ENCODE data around the gene USF3. TPM values are rescaled to one million over a fixed set of nuclear protein-coding genes. Genes with fewer than 3 reads are reported as not detected.

Gene USF3
- total and polyA plus RNA-seq, 2 donors (not counting 1 experiment from before 2014, with no cell fraction given), result 9.8 to 38.9 TPM

DNA sequence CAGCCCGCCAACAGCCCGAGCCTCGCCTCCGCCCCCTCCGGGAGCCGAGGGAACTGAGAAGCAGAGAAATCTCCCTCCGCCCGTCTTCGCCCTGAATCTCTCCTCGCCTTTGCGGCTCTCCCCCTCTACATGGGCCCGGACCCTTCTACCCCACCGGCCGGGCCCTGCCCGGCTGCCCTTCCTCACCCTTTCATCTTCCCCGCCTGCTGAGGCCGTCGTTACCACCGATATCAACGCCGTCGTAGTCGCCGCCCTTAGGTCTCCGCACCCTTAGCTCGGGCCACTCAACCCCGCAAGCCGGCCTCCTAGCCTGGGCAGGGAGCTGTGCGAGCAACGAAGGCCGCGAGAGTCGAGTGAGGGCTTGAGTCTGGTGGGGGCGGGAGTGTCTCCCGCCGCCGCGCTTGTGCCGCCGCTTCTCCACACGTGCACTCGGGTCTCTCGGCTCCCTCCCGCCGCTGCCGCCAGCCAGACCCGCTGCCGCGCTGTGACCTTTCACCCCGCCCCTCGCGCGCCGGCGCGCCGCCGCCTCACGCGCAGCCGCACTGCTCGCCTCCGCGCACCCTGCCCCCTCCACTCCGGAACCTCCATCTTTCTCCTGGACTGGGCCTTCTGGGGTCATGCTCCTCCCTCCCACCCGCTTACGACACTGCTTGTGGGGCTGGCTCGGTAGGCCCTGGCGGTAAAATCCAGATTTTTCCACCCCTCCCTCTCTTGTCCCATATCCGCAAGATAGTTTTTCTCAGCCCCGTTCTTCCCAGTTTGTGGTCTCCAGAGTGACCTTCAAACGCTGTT, 49.5 kb upstream of the USF3 start, which contains the start of gene NAA50:
NAA50 (minus strand) TSS at position 494 of the 792 bp plus-strand sequence; CDS start at position 194, 300 bp downstream.
- Mint-ChIP-seq H3K4me3 (peak within 1 kb of the TSS; percentile 97), H3K27me3 (no peaks in the 10 kb centered on the region), H3K27ac (peak within 1 kb of the TSS; percentile 100), H3K4me1 (peaks cover 64% of the 10 kb centered on the region), H3K9me3 (ENCODE audit: insufficient read depth) (no peaks in the 10 kb centered on the region)
- intact Hi-C loops (cut with micrococcal nuclease), result loop anchor here (1.0 to 10.0 kb wide), 18 partner anchors 10 to 1184 kb away; partner anchors contain the start of genes ATG3, CCDC191, GRAMD1C and GTPBP8
- under 1% methylated on average over 65 of the region's 72 CpGs for WGBS (ENCODE audit: insufficient coverage)
- POLR2A ChIA-PET, result interaction anchor here (0.6 to 3.4 kb wide), 15 partner anchors 9 to 468 kb away, joined by 3 to 24 read pairs (median 3); partner anchors contain the start of genes SPICE1 and USF3
- Histone ChIP-seq H3K4me1 (ENCODE audit: control insufficient read depth in 2 of 2, insufficient read depth in 2 of 2, low read length in 2 of 2) (peaks cover 32 to 46% of the 10 kb centered on the region in 2 donors), H3K9ac (ENCODE audit: low read length) (peak within 1 kb of the TSS; percentile 90), H3K79me2 (ENCODE audit: control insufficient read depth, insufficient read depth, low read length) (peaks cover 80% of the 10 kb centered on the region), H3K9me3 (ENCODE audit: control extremely low read depth in 1 of 3, control insufficient read depth in 2 of 3, insufficient read depth in 1 of 3, low read length in 2 of 3) (no peaks in the 10 kb centered on the region), H2AFZ (ENCODE audit: insufficient read depth, low read depth, low read length, poor library complexity, severe bottlenecking) (peak within 1 kb of the TSS; percentile 93), H4K20me1 (ENCODE audit: control insufficient read depth, insufficient read depth, low read length, poor library complexity, severe bottlenecking) (peaks cover 4% of the 10 kb centered on the region), H3K4me2 (replicated peaks; ENCODE audit: low read depth, low read length, poor library complexity, severe bottlenecking) (peak within 1 kb of the TSS; percentile 78), H3K27me3 (replicated peaks in 1 of 4; ENCODE audit: control extremely low read depth in 1 of 4, control insufficient read depth in 3 of 4, insufficient read depth in 4 of 4, low read length in 3 of 4) (no peaks in the 10 kb centered on the region), H3K4me3 (ENCODE audit: control extremely low read depth in 1 of 5, extremely low read depth in 1 of 5, insufficient read depth in 1 of 5, low read depth in 2 of 5, low read length in 4 of 5) (peak within 1 kb of the TSS; percentile 75 to 94 (median 85)), H3K27ac (ENCODE audit: low read length in 2 of 2) (peak within 1 kb of the TSS; percentile 96 to 99), H3K36me3 (replicated peaks in 1 of 2; ENCODE audit: control extremely low read depth in 1 of 2, control insufficient read depth in 1 of 2, extremely low read depth in 1 of 2, insufficient read depth in 2 of 2, low read length in 1 of 2) (peaks cover 2 to 4% of the 10 kb centered on the region in 2 experiments)
- peak; percentile 97 for DNase-seq
- no peak for TF ChIP-seq EZH2 (IDR thresholded peaks at IDR 0.05; ENCODE audit: borderline replicate concordance, insufficient read depth, low read depth, low read length, poor library complexity, severe bottlenecking)
- TF ChIP-seq, protein P1, sequence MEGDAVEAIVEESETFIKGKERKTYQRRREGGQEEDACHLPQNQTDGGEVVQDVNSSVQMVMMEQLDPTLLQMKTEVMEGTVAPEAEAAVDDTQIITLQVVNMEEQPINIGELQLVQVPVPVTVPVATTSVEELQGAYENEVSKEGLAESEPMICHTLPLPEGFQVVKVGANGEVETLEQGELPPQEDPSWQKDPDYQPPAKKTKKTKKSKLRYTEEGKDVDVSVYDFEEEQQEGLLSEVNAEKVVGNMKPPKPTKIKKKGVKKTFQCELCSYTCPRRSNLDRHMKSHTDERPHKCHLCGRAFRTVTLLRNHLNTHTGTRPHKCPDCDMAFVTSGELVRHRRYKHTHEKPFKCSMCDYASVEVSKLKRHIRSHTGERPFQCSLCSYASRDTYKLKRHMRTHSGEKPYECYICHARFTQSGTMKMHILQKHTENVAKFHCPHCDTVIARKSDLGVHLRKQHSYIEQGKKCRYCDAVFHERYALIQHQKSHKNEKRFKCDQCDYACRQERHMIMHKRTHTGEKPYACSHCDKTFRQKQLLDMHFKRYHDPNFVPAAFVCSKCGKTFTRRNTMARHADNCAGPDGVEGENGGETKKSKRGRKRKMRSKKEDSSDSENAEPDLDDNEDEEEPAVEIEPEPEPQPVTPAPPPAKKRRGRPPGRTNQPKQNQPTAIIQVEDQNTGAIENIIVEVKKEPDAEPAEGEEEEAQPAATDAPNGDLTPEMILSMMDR (IDR thresholded peaks at IDR 0.05), result no peak
- peak; percentile 71 for ATAC-seq (ENCODE audit: low read depth)
- CTCF ChIA-PET, result interaction anchor here (0.7 to 7.2 kb wide), 50 partner anchors 9 to 673 kb away, joined by 3 to 92 read pairs (median 5); partner anchors contain the start of genes GRAMD1C, SPICE1 and USF3
